Progenitor cell of endocrine pancreas (in vitro differentiated cells): ENCODE measurements around the gene CHODL. TPM values are rescaled to one million over a fixed set of nuclear protein-coding genes. Genes with fewer than 3 reads are reported as not detected.

Experiments
- DNase-seq: peaks from one replicate; pipeline ENCODE4 v3.0.0; 2021; ENCODE audit warnings: low spot score; ENCODE audit not compliant: unreplicated experiment
- H3K27ac Mint-ChIP-seq: 2 replicates; pipeline ENCODE4 v1.8.0; 2021; ENCODE audit warnings: mild to moderate bottlenecking, moderate library complexity, mixed read lengths
- H3K27me3 Mint-ChIP-seq: 2 replicates; pipeline ENCODE4 v1.8.0; 2021; ENCODE audit warnings: mixed read lengths
- H3K36me3 Mint-ChIP-seq: 2 replicates; pipeline ENCODE4 v1.8.0; 2022; ENCODE audit warnings: mixed read lengths; ENCODE audit not compliant: insufficient read depth
- H3K4me1 Mint-ChIP-seq: 2 replicates; pipeline ENCODE4 v1.8.0; 2021; ENCODE audit warnings: low read depth, mixed read lengths
- H3K4me3 Mint-ChIP-seq: 2 replicates; pipeline ENCODE4 v1.8.0; 2021; ENCODE audit warnings: low read depth, mild to moderate bottlenecking, moderate library complexity, mixed read lengths
- H3K9me3 Mint-ChIP-seq: 2 replicates; pipeline ENCODE4 v1.8.0; 2021; ENCODE audit warnings: low read depth, mixed read lengths
- total RNA-seq: library from RNA; stranded (reverse); gene quantifications from 2 replicates; pipeline ENCODE4 v1.2.1, GENCODE V29; 2021
- TF ChIP-seq, protein P1 (sequence below): fragments of 200-600 bp; sonication (generic); IDR thresholded peaks from one replicate; pipeline ENCODE4 v1.5.0; 2021; ENCODE audit warnings: antibody characterized with exemption, mild to moderate bottlenecking; ENCODE audit not compliant: unreplicated experiment

Gene CHODL
- total RNA-seq, 1 donor from 2014 or later, result 0.38 TPM

DNA sequence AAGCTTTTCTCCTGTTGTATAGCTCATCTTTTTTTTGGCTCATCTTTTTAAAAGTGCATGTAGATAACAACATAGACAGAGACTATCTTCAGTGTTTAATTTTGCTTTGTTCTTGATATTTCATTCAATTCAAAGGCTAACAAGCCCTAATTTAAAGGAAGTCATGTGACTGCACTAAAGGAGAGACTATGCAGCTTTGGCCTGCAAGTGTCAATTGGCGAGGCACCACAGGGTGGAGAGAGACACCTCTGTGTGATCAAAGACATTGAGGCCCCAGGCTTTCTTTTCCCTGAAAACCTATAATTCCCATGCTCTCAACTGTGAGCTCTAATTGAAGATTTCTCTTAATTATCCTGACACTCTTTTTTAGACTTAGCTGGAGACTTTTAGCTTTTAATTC lies 53.6 kb downstream of the CHODL start:
- H3K9me3 Mint-ChIP-seq, result no peaks in the 10 kb centered on the region
- TF ChIP-seq, protein P1, sequence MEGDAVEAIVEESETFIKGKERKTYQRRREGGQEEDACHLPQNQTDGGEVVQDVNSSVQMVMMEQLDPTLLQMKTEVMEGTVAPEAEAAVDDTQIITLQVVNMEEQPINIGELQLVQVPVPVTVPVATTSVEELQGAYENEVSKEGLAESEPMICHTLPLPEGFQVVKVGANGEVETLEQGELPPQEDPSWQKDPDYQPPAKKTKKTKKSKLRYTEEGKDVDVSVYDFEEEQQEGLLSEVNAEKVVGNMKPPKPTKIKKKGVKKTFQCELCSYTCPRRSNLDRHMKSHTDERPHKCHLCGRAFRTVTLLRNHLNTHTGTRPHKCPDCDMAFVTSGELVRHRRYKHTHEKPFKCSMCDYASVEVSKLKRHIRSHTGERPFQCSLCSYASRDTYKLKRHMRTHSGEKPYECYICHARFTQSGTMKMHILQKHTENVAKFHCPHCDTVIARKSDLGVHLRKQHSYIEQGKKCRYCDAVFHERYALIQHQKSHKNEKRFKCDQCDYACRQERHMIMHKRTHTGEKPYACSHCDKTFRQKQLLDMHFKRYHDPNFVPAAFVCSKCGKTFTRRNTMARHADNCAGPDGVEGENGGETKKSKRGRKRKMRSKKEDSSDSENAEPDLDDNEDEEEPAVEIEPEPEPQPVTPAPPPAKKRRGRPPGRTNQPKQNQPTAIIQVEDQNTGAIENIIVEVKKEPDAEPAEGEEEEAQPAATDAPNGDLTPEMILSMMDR, result no peak

More for the DNA sequence above, 53.6 kb downstream of the CHODL start:
- H3K4me1 Mint-ChIP-seq, result no peaks in the 10 kb centered on the region
- H3K27ac Mint-ChIP-seq, result no peak overlapping the region
- H3K4me3 Mint-ChIP-seq, result no peak overlapping the region
- no peak for DNase-seq
- no peaks in the 10 kb centered on the region for H3K27me3 Mint-ChIP-seq
- H3K36me3 Mint-ChIP-seq, result no peaks in the 10 kb centered on the region

Other genes with a start within 250 kb of the CHODL start
- not detected in 2 replicates for gene TMPRSS15, start 159.0 kb downstream of the CHODL start, total RNA-seq